Panc1 (cell line): ENCODE measurements around the gene SRRM4. TPM values are rescaled to one million over a fixed set of nuclear protein-coding genes. Genes with fewer than 3 reads are reported as not detected.

Source experiments
- ATAC-seq: fragments of 200-7000 bp; cut with Tn5 transposase; 2 replicates; pipeline ENCODE4 v1.9.1; 2020; ENCODE audit warnings: mild to moderate bottlenecking, moderate library complexity
- BruUV-seq: library from RNA; stranded (reverse); fragments of 400-500 nt; replicated peaks from 2 replicates; lab custom pipeline; 2021; lab: Mats Ljungman, UMichigan
- CTCF ChIA-PET: fragments of 300-600 bp; sonication (Branson Sonifier 250); formaldehyde crosslinking; loops from one replicate; lab custom pipeline; 2022; ENCODE audit warnings: antibody characterized with exemption; lab: Charles Lee
- POLR2A ChIA-PET: fragments of 300-600 bp; sonication (Branson Sonifier 250); formaldehyde crosslinking; loops from one replicate; lab custom pipeline; 2022; ENCODE audit warnings: antibody characterized with exemption; lab: Charles Lee
- DNase-seq: peaks from one replicate; pipeline ENCODE4 v3.0.0-alpha.2; 2010; ENCODE audit warnings: low read depth, low spot score
- H3K27ac ChIP-seq: 2 replicates; pipeline ENCODE4 v1.5.1; 2011; ENCODE audit warnings: mild to moderate bottlenecking, low read length, inconsistent platforms
- H3K27me3 ChIP-seq: fragments of 200-500 bp; sonication (Bioruptor generic); 2 replicates; pipeline ENCODE4 v1.6.0; 2014; ENCODE audit warnings: low read length, inconsistent platforms; ENCODE audit not compliant: control insufficient read depth, insufficient read depth
- H3K36me3 ChIP-seq: fragments of 200-500 bp; sonication (Bioruptor generic); 2 replicates; pipeline ENCODE4 v1.5.1; 2014; ENCODE audit warnings: inconsistent platforms, mild to moderate bottlenecking, low read length, moderate library complexity; ENCODE audit not compliant: control insufficient read depth, insufficient read depth
- H3K4me1 ChIP-seq: 2 replicates; pipeline ENCODE4 v1.5.1; 2011; ENCODE audit warnings: inconsistent platforms, mild to moderate bottlenecking, low read length, moderate library complexity; ENCODE audit not compliant: control insufficient read depth, insufficient read depth
- H3K4me3 ChIP-seq, 2 experiments: 2 replicates each; pipeline ENCODE4 v1.5.1; 2011 to 2012; ENCODE audit warnings: low read depth in 2 of 2, low read length in 2 of 2, mild to moderate bottlenecking in 2 of 2, inconsistent platforms in 1 of 2, moderate library complexity in 1 of 2
- H3K9me3 ChIP-seq: fragments of 200-500 bp; sonication (Bioruptor generic); 2 replicates; pipeline ENCODE4 v1.5.1; 2014; ENCODE audit warnings: low read depth, mild to moderate bottlenecking, inconsistent platforms, low read length, moderate library complexity; ENCODE audit not compliant: control insufficient read depth, insufficient read depth
- CTCF ChIP-seq: fragments of 450-650 bp; IDR thresholded peaks from 2 replicates; pipeline ENCODE4 v1.5.1; 2017; ENCODE audit warnings: mild to moderate bottlenecking
- POLR2AphosphoS5 ChIP-seq: IDR thresholded peaks from 2 replicates; pipeline ENCODE4 v1.6.1; 2012; ENCODE audit warnings: mild to moderate bottlenecking, low read depth, low read length, moderate library complexity
- REST ChIP-seq, 2 experiments: IDR thresholded peaks; 2 replicates each; pipeline ENCODE4 v1.6.1; 2011 to 2012; ENCODE audit warnings: low read depth in 2 of 2, control low read depth in 1 of 2, low read length in 1 of 2, mild to moderate bottlenecking in 1 of 2, moderate library complexity in 1 of 2; ENCODE audit not compliant: insufficient read depth in 1 of 2
- SIN3A ChIP-seq: IDR thresholded peaks from 2 replicates; pipeline ENCODE4 v1.6.1; 2012; ENCODE audit warnings: low read depth, mild to moderate bottlenecking, low read length, moderate library complexity, borderline replicate concordance; ENCODE audit not compliant: insufficient read depth
- TCF7L2 ChIP-seq: IDR thresholded peaks from 2 replicates; pipeline ENCODE4 v1.6.1; 2011; ENCODE audit warnings: mild to moderate bottlenecking, low read depth, low read length, inconsistent platforms
- in situ Hi-C: cut with HindIII; loops from 2 replicates; pipeline ENCODE4 v1.10.0; 2016; ENCODE audit warnings: low sequenced_read_pairs, low pct_unique_long_range_greater_than_20kb
- intact Hi-C: fragments of 100-400 bp; cut with micrococcal nuclease; formaldehyde crosslinking; loops from one replicate; pipeline ENCODE4 v1.10.0; 2022; ENCODE audit not compliant: unreplicated experiment
- total RNA-seq: library from RNA; stranded (reverse); gene quantifications from one replicate; pipeline ENCODE4 v1.2.1, GENCODE V29; 2021; ENCODE audit not compliant: unreplicated experiment

SRRM4 gene
- total RNA-seq, 1 experiment from 2014 or later: not detected

- H3K4me1 ChIP-seq: no peaks in the 10 kb centered on the region
- no peak for DNase-seq
- no peak overlapping the region for H3K27ac ChIP-seq
- CTCF ChIA-PET: no interaction called here
- H3K4me3 ChIP-seq: no peak overlapping the region
- in situ Hi-C loops: no loop called here
- BruUV-seq: no TSS peak
- H3K27me3 ChIP-seq: no peaks in the 10 kb centered on the region; the same call in 1 of the 2 replicates
- TF ChIP-seq REST (IDR thresholded peaks at IDR 0.05; ENCODE audit: insufficient read depth in 1 of 2, low read depth in 2 of 2, low read length in 1 of 2) (peak; percentile 95), TCF7L2 (no peak), POLR2AphosphoS5 (no peak), CTCF (no peak)
- POLR2A ChIA-PET: no interaction called here
- no peaks in the 10 kb centered on the region for H3K36me3 ChIP-seq
- H3K9me3 ChIP-seq: no peaks in the 10 kb centered on the region
- intact Hi-C loops: no loop called here
- ATAC-seq: no peak
Measured at GRCh38 chr12:119060847-119061796, 79.8 kb downstream of the SRRM4 start.

GRCh38 chr12:119068129-119068856 lies 87.0 kb downstream of the SRRM4 start:
- H3K27me3 ChIP-seq: peaks cover 6% of the 10 kb centered on the region
- no peak overlapping the region for H3K4me3 ChIP-seq
- no peaks in the 10 kb centered on the region for H3K36me3 ChIP-seq
- TF ChIP-seq TCF7L2 (no peak), SIN3A (no peak), CTCF (no peak), REST (IDR thresholded peaks at IDR 0.05; ENCODE audit: insufficient read depth in 1 of 2, low read depth in 2 of 2, low read length in 1 of 2) (no peak), POLR2AphosphoS5 (no peak)
- in situ Hi-C loops (no loop called here), intact Hi-C loops (no loop called here)
- no peak overlapping the region for H3K27ac ChIP-seq
- CTCF ChIA-PET: no interaction called here
- no TSS peak for BruUV-seq
- POLR2A ChIA-PET: no interaction called here
- no peak for ATAC-seq
- DNase-seq: no peak
- H3K4me1 ChIP-seq: no peaks in the 10 kb centered on the region
- no peaks in the 10 kb centered on the region for H3K9me3 ChIP-seq
